A549 (cell line): ENCODE measurements around the gene AIG1. TPM values are rescaled to one million over a fixed set of nuclear protein-coding genes. Genes with fewer than 3 reads are reported as not detected.

Experiments used
- ATAC-seq, 2 experiments: fragments of 200-7000 bp in 1 of 2; fragments of >200 bp in 1 of 2; cut with Nextera tagmentation in 1 of 2; cut with Tn5 transposase in 1 of 2; 3 replicates each; pipeline versions ENCODE4 v1.8.0 to v1.9.1; 2018 to 2020; ENCODE audit warnings: mild to moderate bottlenecking in 1 of 2, moderate library complexity in 1 of 2
- CTCF ChIA-PET: fragments of 300-600 bp; sonication (Branson Sonifier 250); formaldehyde crosslinking; extraction: SDS; loops from one replicate; lab custom pipeline; 2021; ENCODE audit warnings: antibody characterized with exemption, inconsistent platforms; lab: Yijun Ruan, JAX
- POLR2A ChIA-PET: fragments of 350-600 bp; formaldehyde crosslinking; extraction: SDS; loops from one replicate; lab custom pipeline; 2021; ENCODE audit warnings: antibody characterized with exemption, inconsistent platforms; lab: Yijun Ruan, JAX
- DNase-seq, 2 experiments: peaks; one replicate each; pipeline versions ENCODE4 v3.0.0 to v3.0.0-alpha.2; 2011 to 2016; ENCODE audit warnings: low read depth in 1 of 2, low spot score in 1 of 2
- FAIRE-seq: peaks from 2 replicates; lab custom pipeline; 2011; peaks lifted over from hg19 to GRCh38; lab: Jason Lieb, UNC
- H3K27ac ChIP-seq, 2 experiments: fragments of >200 bp; sonication (Bioruptor Twin); formaldehyde crosslinking; 3 replicates each; pipeline ENCODE4 v1.5.1; 2016 to 2017
- H3K4me1 ChIP-seq: fragments of >200 bp; sonication (Bioruptor Twin); formaldehyde crosslinking; 3 replicates; pipeline ENCODE4 v1.6.1; 2016
- H3K4me2 ChIP-seq: fragments of >200 bp; sonication (Bioruptor Twin); formaldehyde crosslinking; 3 replicates; pipeline ENCODE4 v1.6.1; 2016
- H3K4me3 ChIP-seq: fragments of >200 bp; sonication (Bioruptor Twin); formaldehyde crosslinking; 3 replicates; pipeline ENCODE4 v1.5.1; 2016
- H3K9me3 ChIP-seq: fragments of >200 bp; sonication (Bioruptor Twin); formaldehyde crosslinking; 3 replicates; pipeline ENCODE4 v1.6.1; 2016
- BHLHE40 ChIP-seq: IDR thresholded peaks from 2 replicates; pipeline ENCODE4 v1.6.1; 2012; ENCODE audit warnings: low read depth, low read length, inconsistent platforms
- CHD4 ChIP-seq: fragments of 200-600 bp; sonication (generic); IDR thresholded peaks from 2 replicates; pipeline ENCODE4 v1.6.1; 2016; ENCODE audit warnings: antibody characterized with exemption, mild to moderate bottlenecking, borderline replicate concordance
- EHF ChIP-seq: fragments of 250-450 bp; sonication (Bioruptor Pico); IDR thresholded peaks from 2 replicates; pipeline ENCODE4 v1.5.0; 2020; ENCODE audit warnings: mild to moderate bottlenecking
- ESRRA ChIP-seq: fragments of 150-350 bp; IDR thresholded peaks from 2 replicates; pipeline ENCODE4 v1.6.1; 2014; ENCODE audit warnings: mild to moderate bottlenecking, low read length, borderline replicate concordance
- FOSB ChIP-seq: fragments of 250-450 bp; sonication (Bioruptor Pico); IDR thresholded peaks from 2 replicates; pipeline ENCODE4 v1.5.0; 2020; ENCODE audit warnings: mild to moderate bottlenecking, moderate library complexity
- HDAC2 ChIP-seq: fragments of 200-600 bp; sonication (generic); IDR thresholded peaks from 2 replicates; pipeline ENCODE4 v1.6.1; 2016
- JUN ChIP-seq, 2 experiments: fragments of >200 bp; sonication (Bioruptor Twin); formaldehyde crosslinking; IDR thresholded peaks; 2 replicates in 1 of 2; 3 replicates in 1 of 2; pipeline ENCODE4 v1.6.1; 2016 to 2017
- JUNB ChIP-seq: fragments of >200 bp; sonication (Bioruptor Twin); formaldehyde crosslinking; IDR thresholded peaks from 2 replicates; pipeline ENCODE4 v1.6.1; 2016
- MAFK ChIP-seq: fragments of 450-650 bp; IDR thresholded peaks from 2 replicates; pipeline ENCODE4 v1.6.1; 2014; ENCODE audit not compliant: partially characterized antibody
- MAZ ChIP-seq: fragments of 150-350 bp; IDR thresholded peaks from 2 replicates; pipeline ENCODE4 v1.6.1; 2014; ENCODE audit warnings: antibody characterized with exemption, low read depth, low read length, borderline replicate concordance
- MYC ChIP-seq: IDR thresholded peaks from 2 replicates; pipeline ENCODE4 v1.6.1; 2012; ENCODE audit warnings: mild to moderate bottlenecking, inconsistent platforms, low read length, improper control_type of control experiment, borderline replicate concordance
- NR3C1 ChIP-seq: fragments of >200 bp; sonication (Bioruptor Twin); formaldehyde crosslinking; IDR thresholded peaks from 3 replicates; pipeline ENCODE4 v1.6.1; 2017
- PHF8 ChIP-seq: fragments of 200-600 bp; sonication (generic); IDR thresholded peaks from 2 replicates; pipeline ENCODE4 v1.6.1; 2016; ENCODE audit warnings: low read depth, mild to moderate bottlenecking, antibody characterized with exemption, moderate library complexity, borderline replicate concordance
- RARB ChIP-seq: fragments of 250-450 bp; sonication (Bioruptor Pico); IDR thresholded peaks from 2 replicates; pipeline ENCODE4 v1.8.0; 2021; ENCODE audit warnings: mild to moderate bottlenecking, moderate library complexity
- RFX5 ChIP-seq: fragments of 450-650 bp; IDR thresholded peaks from 2 replicates; pipeline ENCODE4 v1.7.1; 2014; ENCODE audit warnings: antibody characterized with exemption, mild to moderate bottlenecking, moderate library complexity
- TFCP2L1 ChIP-seq: fragments of 250-450 bp; sonication (Bioruptor Pico); IDR thresholded peaks from 2 replicates; pipeline ENCODE4 v1.5.0; 2021; ENCODE audit warnings: mild to moderate bottlenecking
- ZFP36 ChIP-seq: fragments of 450-650 bp; IDR thresholded peaks from 2 replicates; pipeline ENCODE4 v1.6.1; 2014; ENCODE audit warnings: borderline replicate concordance; ENCODE audit not compliant: partially characterized antibody
- ZSCAN20 ChIP-seq: fragments of 250-450 bp; sonication (Bioruptor Pico); IDR thresholded peaks from 2 replicates; pipeline ENCODE4 v1.8.0; 2022; ENCODE audit warnings: mild to moderate bottlenecking, moderate library complexity
- WGBS: methylation state at CpG from one replicate; pipeline ENCODE4 v1.1.6; 2017; ENCODE audit errors: missing lambda C conversion rate; 5-methylcytosine and 5-hydroxymethylcytosine counted together
- polyA plus RNA-seq, 4 experiments: library from polyadenylated mRNA; depleted of rRNA in 3 of 4; stranded (reverse); fragments of >200 nt; fragmentation: RNase III in 1 of 4; extraction: RNeasy Plus Mini Kit Qiagen cat#74134 plus additional on column Dnase treatment in 1 of 4; gene quantifications; 2 replicates in 3 of 4; 3 replicates in 1 of 4; pipeline ENCODE4 v1.2.3, GENCODE V29; 2011 to 2017
- TF ChIP-seq, protein P1 (sequence below): fragments of 150-350 bp; IDR thresholded peaks from 2 replicates; pipeline ENCODE4 v1.6.1; 2014; ENCODE audit warnings: low read depth, mild to moderate bottlenecking, low read length
- TF ChIP-seq, protein P2 (sequence below): IDR thresholded peaks from 2 replicates; pipeline ENCODE4 v1.6.1; 2012; ENCODE audit warnings: low read depth, borderline replicate concordance
- TF ChIP-seq, protein P3 (sequence below): fragments of >200 bp; sonication (Bioruptor Twin); formaldehyde crosslinking; IDR thresholded peaks from 3 replicates; pipeline ENCODE4 v1.5.1; 2016
- TF ChIP-seq, protein P4 (sequence below): fragments of 250-450 bp; sonication (Bioruptor Pico); IDR thresholded peaks from 2 replicates; pipeline ENCODE4 v1.5.0; 2021; ENCODE audit warnings: mild to moderate bottlenecking, moderate library complexity, borderline replicate concordance
- TF ChIP-seq, protein P5 (sequence below): fragments of >200 bp; sonication (Bioruptor Twin); formaldehyde crosslinking; IDR thresholded peaks from 2 replicates; pipeline ENCODE4 v1.6.1; 2016
- TF ChIP-seq, protein P6 (sequence below): fragments of 450-650 bp; IDR thresholded peaks from 2 replicates; pipeline ENCODE4 v1.6.1; 2014; ENCODE audit warnings: antibody characterized with exemption

AIG1 gene
- polyA plus RNA-seq, 2 of the 4 experiments (the other 2 are of a cell fraction), result 29.5 to 38.3 TPM

DNA sequence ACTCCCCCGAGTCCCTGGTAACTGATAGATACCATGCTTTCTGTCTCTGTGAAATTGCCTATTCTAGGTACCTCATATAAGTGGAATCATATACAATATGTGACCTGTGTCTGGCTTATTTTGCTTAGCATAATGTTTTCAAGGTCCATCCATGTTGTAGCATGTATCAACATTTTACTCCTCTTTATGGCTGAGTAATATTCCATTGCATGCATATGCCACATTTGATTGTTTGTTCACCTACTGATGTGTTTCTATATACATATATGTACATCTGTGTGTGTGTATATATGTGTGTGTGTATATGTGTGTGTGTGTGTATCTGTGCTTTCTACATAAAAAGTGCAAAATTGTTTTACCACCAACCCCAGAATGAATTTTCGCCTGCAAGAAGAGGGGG lies 270.7 kb downstream of the AIG1 start:
- FAIRE-seq (no peak), ATAC-seq (no peak), DNase-seq (no peak)
- peaks cover 6% of the 10 kb centered on the region; the same call in 1 of the 3 replicates for H3K4me1 ChIP-seq
- H3K27ac ChIP-seq, result no peak overlapping the region
- no peak overlapping the region for H3K4me3 ChIP-seq
- CTCF ChIA-PET, result no interaction called here
- WGBS, result 71% methylated on average over 2 of the region's 2 CpGs
- H3K4me2 ChIP-seq, result no peak overlapping the region
- TF ChIP-seq NR3C1 (no peak), MAZ (no peak), RFX5 (no peak), RARB (CRISPR knock-in tag) (no peak), FOSB (CRISPR knock-in tag) (no peak), ZSCAN20 (CRISPR knock-in tag) (no peak), PHF8 (no peak), EHF (CRISPR knock-in tag) (no peak), MYC (no peak), TFCP2L1 (CRISPR knock-in tag) (no peak), MAFK (no peak)
- TF ChIP-seq, protein P1, sequence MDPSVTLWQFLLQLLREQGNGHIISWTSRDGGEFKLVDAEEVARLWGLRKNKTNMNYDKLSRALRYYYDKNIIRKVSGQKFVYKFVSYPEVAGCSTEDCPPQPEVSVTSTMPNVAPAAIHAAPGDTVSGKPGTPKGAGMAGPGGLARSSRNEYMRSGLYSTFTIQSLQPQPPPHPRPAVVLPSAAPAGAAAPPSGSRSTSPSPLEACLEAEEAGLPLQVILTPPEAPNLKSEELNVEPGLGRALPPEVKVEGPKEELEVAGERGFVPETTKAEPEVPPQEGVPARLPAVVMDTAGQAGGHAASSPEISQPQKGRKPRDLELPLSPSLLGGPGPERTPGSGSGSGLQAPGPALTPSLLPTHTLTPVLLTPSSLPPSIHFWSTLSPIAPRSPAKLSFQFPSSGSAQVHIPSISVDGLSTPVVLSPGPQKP, result no peak
- TF ChIP-seq, protein P2, sequence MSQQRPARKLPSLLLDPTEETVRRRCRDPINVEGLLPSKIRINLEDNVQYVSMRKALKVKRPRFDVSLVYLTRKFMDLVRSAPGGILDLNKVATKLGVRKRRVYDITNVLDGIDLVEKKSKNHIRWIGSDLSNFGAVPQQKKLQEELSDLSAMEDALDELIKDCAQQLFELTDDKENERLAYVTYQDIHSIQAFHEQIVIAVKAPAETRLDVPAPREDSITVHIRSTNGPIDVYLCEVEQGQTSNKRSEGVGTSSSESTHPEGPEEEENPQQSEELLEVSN, result no peak
- TF ChIP-seq, protein P3, sequence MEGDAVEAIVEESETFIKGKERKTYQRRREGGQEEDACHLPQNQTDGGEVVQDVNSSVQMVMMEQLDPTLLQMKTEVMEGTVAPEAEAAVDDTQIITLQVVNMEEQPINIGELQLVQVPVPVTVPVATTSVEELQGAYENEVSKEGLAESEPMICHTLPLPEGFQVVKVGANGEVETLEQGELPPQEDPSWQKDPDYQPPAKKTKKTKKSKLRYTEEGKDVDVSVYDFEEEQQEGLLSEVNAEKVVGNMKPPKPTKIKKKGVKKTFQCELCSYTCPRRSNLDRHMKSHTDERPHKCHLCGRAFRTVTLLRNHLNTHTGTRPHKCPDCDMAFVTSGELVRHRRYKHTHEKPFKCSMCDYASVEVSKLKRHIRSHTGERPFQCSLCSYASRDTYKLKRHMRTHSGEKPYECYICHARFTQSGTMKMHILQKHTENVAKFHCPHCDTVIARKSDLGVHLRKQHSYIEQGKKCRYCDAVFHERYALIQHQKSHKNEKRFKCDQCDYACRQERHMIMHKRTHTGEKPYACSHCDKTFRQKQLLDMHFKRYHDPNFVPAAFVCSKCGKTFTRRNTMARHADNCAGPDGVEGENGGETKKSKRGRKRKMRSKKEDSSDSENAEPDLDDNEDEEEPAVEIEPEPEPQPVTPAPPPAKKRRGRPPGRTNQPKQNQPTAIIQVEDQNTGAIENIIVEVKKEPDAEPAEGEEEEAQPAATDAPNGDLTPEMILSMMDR, result no peak
- TF ChIP-seq, protein P4, sequence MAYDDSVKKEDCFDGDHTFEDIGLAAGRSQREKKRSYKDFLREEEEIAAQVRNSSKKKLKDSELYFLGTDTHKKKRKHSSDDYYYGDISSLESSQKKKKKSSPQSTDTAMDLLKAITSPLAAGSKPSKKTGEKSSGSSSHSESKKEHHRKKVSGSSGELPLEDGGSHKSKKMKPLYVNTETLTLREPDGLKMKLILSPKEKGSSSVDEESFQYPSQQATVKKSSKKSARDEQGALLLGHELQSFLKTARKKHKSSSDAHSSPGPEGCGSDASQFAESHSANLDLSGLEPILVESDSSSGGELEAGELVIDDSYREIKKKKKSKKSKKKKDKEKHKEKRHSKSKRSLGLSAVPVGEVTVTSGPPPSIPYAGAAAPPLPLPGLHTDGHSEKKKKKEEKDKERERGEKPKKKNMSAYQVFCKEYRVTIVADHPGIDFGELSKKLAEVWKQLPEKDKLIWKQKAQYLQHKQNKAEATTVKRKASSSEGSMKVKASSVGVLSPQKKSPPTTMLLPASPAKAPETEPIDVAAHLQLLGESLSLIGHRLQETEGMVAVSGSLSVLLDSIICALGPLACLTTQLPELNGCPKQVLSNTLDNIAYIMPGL (CRISPR knock-in tag), result no peak
- H3K9me3 ChIP-seq, result no peaks in the 10 kb centered on the region
- POLR2A ChIA-PET, result no interaction called here

DNA sequence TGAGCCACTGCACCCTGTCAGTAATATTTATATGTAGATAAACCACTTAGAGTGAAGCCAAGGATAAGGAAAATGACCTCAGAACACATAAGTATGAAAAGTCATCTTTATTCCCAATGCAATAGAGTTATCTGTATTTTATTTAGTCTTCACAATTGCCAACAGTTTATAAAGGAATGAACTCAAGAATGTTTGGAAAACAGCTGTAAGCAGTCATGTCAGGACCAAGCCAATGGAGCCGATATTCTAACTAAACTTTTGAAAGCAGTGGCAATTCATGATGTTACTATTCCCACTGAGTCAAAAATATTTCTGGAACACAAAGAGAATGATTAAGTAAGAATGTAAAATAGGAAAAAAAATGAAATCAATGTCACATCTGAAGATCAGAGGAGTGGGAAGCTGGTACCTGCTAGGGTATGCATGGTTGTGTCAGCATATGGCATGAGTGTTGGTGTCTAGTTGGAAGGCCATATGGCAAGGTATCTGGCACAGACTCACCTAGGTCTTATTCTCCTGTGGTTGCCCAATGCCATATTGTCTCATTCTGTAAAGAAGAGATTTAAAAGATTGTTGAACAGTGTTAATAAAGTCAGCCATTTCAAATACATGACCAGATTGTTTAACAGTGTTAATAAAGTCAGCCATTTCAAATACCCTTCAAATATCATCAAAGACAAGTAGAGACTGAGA lies 271.6 kb downstream of the AIG1 start:
- ATAC-seq, result no peak
- ChIA-PET CTCF (no interaction called here), POLR2A (no interaction called here)
- Histone ChIP-seq H3K4me1 (peaks cover 6% of the 10 kb centered on the region; the same call in 1 of the 3 replicates), H3K27ac (no peak overlapping the region; a peak in 1 of 6 replicates), H3K4me3 (no peak overlapping the region), H3K4me2 (no peak overlapping the region), H3K9me3 (no peaks in the 10 kb centered on the region)
- TF ChIP-seq BHLHE40 (no peak), CHD4 (no peak), HDAC2 (no peak), JUN (IDR thresholded peaks at IDR 0.05) (no peak), PHF8 (no peak), JUNB (no peak), ZFP36 (no peak), NR3C1 (no peak), ESRRA (no peak)
- TF ChIP-seq, protein P5, sequence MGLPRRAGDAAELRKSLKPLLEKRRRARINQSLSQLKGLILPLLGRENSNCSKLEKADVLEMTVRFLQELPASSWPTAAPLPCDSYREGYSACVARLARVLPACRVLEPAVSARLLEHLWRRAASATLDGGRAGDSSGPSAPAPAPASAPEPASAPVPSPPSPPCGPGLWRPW, result no peak
- TF ChIP-seq, protein P6, sequence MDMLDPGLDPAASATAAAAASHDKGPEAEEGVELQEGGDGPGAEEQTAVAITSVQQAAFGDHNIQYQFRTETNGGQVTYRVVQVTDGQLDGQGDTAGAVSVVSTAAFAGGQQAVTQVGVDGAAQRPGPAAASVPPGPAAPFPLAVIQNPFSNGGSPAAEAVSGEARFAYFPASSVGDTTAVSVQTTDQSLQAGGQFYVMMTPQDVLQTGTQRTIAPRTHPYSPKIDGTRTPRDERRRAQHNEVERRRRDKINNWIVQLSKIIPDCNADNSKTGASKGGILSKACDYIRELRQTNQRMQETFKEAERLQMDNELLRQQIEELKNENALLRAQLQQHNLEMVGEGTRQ, result no peak
- WGBS, result 96% methylated on average over 1 of the region's 1 CpG
- DNase-seq, result no peak
- FAIRE-seq, result no peak
